SK-N-SH treated with all-trans-retinoic acid at 6 μM for 48 hours (cell line): Measurements from ENCODE around the gene MTARC2.
"Not testable (repeated sequence)": the region's sequence is repeated elsewhere in the genome, so short reads cannot be mapped to it uniquely, and the experiment has no call there.

Source experiments
- ATAC-seq: fragments of 200-7000 bp; cut with Tn5 transposase; 3 replicates; pipeline ENCODE4 v1.9.1; 2020; ENCODE audit warnings: mild to moderate bottlenecking, moderate library complexity
- ARNTL ChIP-seq: fragments of 450-650 bp; formaldehyde crosslinking; IDR thresholded peaks from 2 replicates; pipeline ENCODE4 v1.5.0; 2020; ENCODE audit warnings: low read depth, mild to moderate bottlenecking, moderate library complexity, borderline replicate concordance
- BACH2 ChIP-seq: fragments of 250-450 bp; sonication (Bioruptor Pico); IDR thresholded peaks from 2 replicates; pipeline ENCODE4 v1.9.0; 2021; ENCODE audit warnings: mild to moderate bottlenecking, borderline replicate concordance
- CSDC2 ChIP-seq: fragments of 250-450 bp; sonication (Bioruptor Pico); IDR thresholded peaks from 2 replicates; pipeline ENCODE4 v1.5.0; 2020; ENCODE audit warnings: mild to moderate bottlenecking, moderate library complexity
- ESRRG ChIP-seq: fragments of 250-450 bp; sonication (Bioruptor Pico); IDR thresholded peaks from 2 replicates; pipeline ENCODE4 v1.6.1; 2021; ENCODE audit warnings: mild to moderate bottlenecking
- GLIS3 ChIP-seq: fragments of 250-450 bp; sonication (Bioruptor Pico); IDR thresholded peaks from 2 replicates; pipeline ENCODE4 v1.5.0; 2020; ENCODE audit warnings: mild to moderate bottlenecking, moderate library complexity
- ISL1 ChIP-seq: fragments of 250-450 bp; sonication (Bioruptor Pico); IDR thresholded peaks from 2 replicates; pipeline ENCODE4 v2.1.2; 2022; ENCODE audit warnings: mild to moderate bottlenecking, moderate library complexity
- OSR1 ChIP-seq: fragments of 250-450 bp; sonication (Bioruptor Pico); IDR thresholded peaks from 2 replicates; pipeline ENCODE4 v1.8.0; 2022; ENCODE audit warnings: moderate library complexity, mild to moderate bottlenecking, inconsistent platforms
- PPARA ChIP-seq: fragments of 250-450 bp; sonication (Bioruptor Pico); IDR thresholded peaks from 2 replicates; pipeline ENCODE4 v1.5.0; 2020; ENCODE audit warnings: mild to moderate bottlenecking, borderline replicate concordance
- RARB ChIP-seq: fragments of 250-450 bp; sonication (Bioruptor Pico); IDR thresholded peaks from 2 replicates; pipeline ENCODE4 v1.8.0; 2021; ENCODE audit warnings: mild to moderate bottlenecking, moderate library complexity
- SNAI2 ChIP-seq: fragments of 250-450 bp; sonication (Bioruptor Pico); IDR thresholded peaks from 2 replicates; pipeline ENCODE4 v1.5.0; 2020; ENCODE audit warnings: mild to moderate bottlenecking, moderate library complexity
- TCF4 ChIP-seq: fragments of 250-450 bp; sonication (Bioruptor Pico); IDR thresholded peaks from 2 replicates; pipeline ENCODE4 v1.8.0; 2021; ENCODE audit warnings: mild to moderate bottlenecking, moderate library complexity, borderline replicate concordance
- ZC3H10 ChIP-seq: fragments of 250-450 bp; sonication (Bioruptor Pico); IDR thresholded peaks from 2 replicates; pipeline ENCODE4 v1.5.1; 2021; ENCODE audit warnings: mild to moderate bottlenecking, moderate library complexity
- ZFP3 ChIP-seq: fragments of 250-450 bp; sonication (Bioruptor Pico); IDR thresholded peaks from 2 replicates; pipeline ENCODE4 v1.5.0; 2020; ENCODE audit warnings: mild to moderate bottlenecking, moderate library complexity
- ZNF565 ChIP-seq: fragments of 450-650 bp; formaldehyde crosslinking; conservative IDR thresholded peaks from 2 replicates; pipeline ENCODE4 v1.5.0; 2020; ENCODE audit warnings: low read depth, mild to moderate bottlenecking, moderate library complexity
- ZNF70 ChIP-seq: fragments of 450-650 bp; formaldehyde crosslinking; IDR thresholded peaks from 2 replicates; pipeline ENCODE4 v1.5.0; 2020; ENCODE audit warnings: mild to moderate bottlenecking, moderate library complexity
- TF ChIP-seq, protein P1 (sequence below): fragments of 250-450 bp; sonication (Bioruptor Pico); IDR thresholded peaks from 2 replicates; pipeline ENCODE4 v1.8.0; 2021; ENCODE audit warnings: low read depth, mild to moderate bottlenecking, moderate library complexity, borderline replicate concordance
- TF ChIP-seq, protein P2 (sequence below): fragments of 250-450 bp; sonication (Bioruptor Pico); IDR thresholded peaks from 2 replicates; pipeline ENCODE4 v1.5.1; 2020; ENCODE audit warnings: low read depth, mild to moderate bottlenecking, moderate library complexity
- TF ChIP-seq, protein P3 (sequence below): fragments of 250-450 bp; sonication (Bioruptor Pico); IDR thresholded peaks from 2 replicates; pipeline ENCODE4 v1.5.0; 2020; ENCODE audit warnings: mild to moderate bottlenecking, moderate library complexity
- TF ChIP-seq, protein P4 (sequence below): fragments of 250-450 bp; sonication (Bioruptor Pico); IDR thresholded peaks from 2 replicates; pipeline ENCODE4 v1.5.1; 2021; ENCODE audit warnings: mild to moderate bottlenecking, moderate library complexity
- TF ChIP-seq, protein P5 (sequence below): fragments of 250-450 bp; sonication (Bioruptor Pico); IDR thresholded peaks from 2 replicates; pipeline ENCODE4 v1.8.0; 2020; ENCODE audit warnings: mild to moderate bottlenecking, moderate library complexity, borderline replicate concordance

The MTARC2 gene

DNA sequence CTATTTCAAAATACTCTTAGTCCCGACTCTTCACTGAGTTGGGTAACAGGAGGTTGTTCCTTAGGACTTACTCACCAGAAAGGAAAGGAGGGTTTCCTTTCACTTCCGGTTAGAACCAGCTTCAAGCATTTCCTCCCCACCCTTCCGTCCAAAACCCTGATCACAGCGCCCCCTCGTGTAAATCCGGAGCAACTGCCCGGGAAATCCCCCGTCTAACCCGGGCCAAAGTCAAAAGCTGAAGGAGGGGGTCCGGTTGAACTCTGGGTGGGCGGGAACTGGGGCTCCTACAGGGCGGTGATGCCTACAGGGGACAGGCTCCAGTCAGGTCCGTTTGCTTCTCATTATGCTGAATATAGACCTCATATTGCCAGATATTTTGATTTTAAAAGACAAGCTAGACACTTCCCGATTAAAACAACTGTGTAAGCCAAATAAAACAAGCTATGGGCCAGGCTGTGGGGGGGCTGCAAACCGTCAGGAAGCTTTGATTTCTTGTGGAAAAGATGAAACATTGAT lies 15.0 kb upstream of the MTARC2 start:
- peak; percentile 95 for ATAC-seq
- TF ChIP-seq OSR1 (CRISPR knock-in tag) (no peak), ZNF70 (no peak), ESRRG (no peak), PPARA (CRISPR knock-in tag) (no peak), ZNF565 (CRISPR knock-in tag) (no peak), RARB (no peak), ZFP3 (no peak), SNAI2 (CRISPR knock-in tag) (no peak), ISL1 (CRISPR knock-in tag) (no peak), BACH2 (no peak), ZC3H10 (CRISPR knock-in tag) (no peak), TCF4 (no peak), GLIS3 (no peak), ARNTL (CRISPR knock-in tag) (no peak)
- TF ChIP-seq, protein P1, sequence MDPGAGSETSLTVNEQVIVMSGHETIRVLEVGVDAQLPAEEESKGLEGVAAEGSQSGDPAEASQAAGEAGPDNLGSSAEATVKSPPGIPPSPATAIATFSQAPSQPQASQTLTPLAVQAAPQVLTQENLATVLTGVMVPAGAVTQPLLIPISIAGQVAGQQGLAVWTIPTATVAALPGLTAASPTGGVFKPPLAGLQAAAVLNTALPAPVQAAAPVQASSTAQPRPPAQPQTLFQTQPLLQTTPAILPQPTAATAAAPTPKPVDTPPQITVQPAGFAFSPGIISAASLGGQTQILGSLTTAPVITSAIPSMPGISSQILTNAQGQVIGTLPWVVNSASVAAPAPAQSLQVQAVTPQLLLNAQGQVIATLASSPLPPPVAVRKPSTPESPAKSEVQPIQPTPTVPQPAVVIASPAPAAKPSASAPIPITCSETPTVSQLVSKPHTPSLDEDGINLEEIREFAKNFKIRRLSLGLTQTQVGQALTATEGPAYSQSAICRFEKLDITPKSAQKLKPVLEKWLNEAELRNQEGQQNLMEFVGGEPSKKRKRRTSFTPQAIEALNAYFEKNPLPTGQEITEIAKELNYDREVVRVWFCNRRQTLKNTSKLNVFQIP (CRISPR knock-in tag): no peak
- TF ChIP-seq, protein P2, sequence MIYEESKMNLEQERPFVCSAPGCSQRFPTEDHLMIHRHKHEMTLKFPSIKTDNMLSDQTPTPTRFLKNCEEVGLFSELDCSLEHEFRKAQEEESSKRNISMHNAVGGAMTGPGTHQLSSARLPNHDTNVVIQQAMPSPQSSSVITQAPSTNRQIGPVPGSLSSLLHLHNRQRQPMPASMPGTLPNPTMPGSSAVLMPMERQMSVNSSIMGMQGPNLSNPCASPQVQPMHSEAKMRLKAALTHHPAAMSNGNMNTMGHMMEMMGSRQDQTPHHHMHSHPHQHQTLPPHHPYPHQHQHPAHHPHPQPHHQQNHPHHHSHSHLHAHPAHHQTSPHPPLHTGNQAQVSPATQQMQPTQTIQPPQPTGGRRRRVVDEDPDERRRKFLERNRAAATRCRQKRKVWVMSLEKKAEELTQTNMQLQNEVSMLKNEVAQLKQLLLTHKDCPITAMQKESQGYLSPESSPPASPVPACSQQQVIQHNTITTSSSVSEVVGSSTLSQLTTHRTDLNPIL (CRISPR knock-in tag): no peak
- TF ChIP-seq, protein P3, sequence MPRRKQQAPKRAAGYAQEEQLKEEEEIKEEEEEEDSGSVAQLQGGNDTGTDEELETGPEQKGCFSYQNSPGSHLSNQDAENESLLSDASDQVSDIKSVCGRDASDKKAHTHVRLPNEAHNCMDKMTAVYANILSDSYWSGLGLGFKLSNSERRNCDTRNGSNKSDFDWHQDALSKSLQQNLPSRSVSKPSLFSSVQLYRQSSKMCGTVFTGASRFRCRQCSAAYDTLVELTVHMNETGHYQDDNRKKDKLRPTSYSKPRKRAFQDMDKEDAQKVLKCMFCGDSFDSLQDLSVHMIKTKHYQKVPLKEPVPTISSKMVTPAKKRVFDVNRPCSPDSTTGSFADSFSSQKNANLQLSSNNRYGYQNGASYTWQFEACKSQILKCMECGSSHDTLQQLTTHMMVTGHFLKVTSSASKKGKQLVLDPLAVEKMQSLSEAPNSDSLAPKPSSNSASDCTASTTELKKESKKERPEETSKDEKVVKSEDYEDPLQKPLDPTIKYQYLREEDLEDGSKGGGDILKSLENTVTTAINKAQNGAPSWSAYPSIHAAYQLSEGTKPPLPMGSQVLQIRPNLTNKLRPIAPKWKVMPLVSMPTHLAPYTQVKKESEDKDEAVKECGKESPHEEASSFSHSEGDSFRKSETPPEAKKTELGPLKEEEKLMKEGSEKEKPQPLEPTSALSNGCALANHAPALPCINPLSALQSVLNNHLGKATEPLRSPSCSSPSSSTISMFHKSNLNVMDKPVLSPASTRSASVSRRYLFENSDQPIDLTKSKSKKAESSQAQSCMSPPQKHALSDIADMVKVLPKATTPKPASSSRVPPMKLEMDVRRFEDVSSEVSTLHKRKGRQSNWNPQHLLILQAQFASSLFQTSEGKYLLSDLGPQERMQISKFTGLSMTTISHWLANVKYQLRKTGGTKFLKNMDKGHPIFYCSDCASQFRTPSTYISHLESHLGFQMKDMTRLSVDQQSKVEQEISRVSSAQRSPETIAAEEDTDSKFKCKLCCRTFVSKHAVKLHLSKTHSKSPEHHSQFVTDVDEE: no peak
- TF ChIP-seq, protein P4, sequence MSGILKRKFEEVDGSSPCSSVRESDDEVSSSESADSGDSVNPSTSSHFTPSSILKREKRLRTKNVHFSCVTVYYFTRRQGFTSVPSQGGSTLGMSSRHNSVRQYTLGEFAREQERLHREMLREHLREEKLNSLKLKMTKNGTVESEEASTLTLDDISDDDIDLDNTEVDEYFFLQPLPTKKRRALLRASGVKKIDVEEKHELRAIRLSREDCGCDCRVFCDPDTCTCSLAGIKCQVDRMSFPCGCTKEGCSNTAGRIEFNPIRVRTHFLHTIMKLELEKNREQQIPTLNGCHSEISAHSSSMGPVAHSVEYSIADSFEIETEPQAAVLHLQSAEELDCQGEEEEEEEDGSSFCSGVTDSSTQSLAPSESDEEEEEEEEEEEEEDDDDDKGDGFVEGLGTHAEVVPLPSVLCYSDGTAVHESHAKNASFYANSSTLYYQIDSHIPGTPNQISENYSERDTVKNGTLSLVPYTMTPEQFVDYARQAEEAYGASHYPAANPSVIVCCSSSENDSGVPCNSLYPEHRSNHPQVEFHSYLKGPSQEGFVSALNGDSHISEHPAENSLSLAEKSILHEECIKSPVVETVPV (CRISPR knock-in tag): no peak

DNA sequence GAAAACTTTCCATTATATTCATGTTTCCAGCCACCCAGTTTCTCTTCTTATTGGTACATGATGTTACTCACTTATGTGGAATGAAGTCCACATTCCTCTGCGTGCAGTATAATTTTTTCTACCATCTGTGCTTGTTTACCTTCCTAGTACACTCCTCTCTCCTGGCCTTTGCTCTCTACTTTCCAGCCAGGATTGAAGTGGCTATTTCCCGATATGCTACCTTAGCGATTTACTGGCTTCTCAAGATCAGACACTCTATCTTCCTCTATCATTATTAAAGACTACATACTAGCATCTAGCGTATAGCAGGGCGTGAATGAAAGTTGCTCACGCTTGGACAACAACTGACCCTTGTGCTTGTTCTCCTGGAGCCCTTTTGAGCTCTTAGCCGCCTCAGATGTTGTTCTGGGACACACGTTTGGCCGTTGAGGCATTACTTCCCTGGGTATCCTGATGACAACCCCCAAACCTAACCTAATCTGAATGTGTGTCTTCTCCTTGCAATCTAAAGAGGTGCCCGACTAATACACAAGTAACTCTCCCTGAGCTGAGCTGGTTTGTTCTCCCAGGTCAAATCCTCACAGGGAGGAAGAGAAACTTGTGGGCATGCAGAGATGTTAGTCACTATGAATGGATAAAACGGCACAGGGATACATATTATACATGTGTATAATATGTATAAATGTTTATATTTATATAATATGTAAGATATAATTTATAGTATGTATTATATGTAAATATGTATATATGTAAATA lies 13.4 kb upstream of the MTARC2 start:
- TF ChIP-seq ZFP3: no peak
- TF ChIP-seq ZNF70: no peak
- no peak for TF ChIP-seq RARB
- no peak for TF ChIP-seq CSDC2 (CRISPR knock-in tag)
- TF ChIP-seq, protein P3: no peak
- TF ChIP-seq, protein P5, sequence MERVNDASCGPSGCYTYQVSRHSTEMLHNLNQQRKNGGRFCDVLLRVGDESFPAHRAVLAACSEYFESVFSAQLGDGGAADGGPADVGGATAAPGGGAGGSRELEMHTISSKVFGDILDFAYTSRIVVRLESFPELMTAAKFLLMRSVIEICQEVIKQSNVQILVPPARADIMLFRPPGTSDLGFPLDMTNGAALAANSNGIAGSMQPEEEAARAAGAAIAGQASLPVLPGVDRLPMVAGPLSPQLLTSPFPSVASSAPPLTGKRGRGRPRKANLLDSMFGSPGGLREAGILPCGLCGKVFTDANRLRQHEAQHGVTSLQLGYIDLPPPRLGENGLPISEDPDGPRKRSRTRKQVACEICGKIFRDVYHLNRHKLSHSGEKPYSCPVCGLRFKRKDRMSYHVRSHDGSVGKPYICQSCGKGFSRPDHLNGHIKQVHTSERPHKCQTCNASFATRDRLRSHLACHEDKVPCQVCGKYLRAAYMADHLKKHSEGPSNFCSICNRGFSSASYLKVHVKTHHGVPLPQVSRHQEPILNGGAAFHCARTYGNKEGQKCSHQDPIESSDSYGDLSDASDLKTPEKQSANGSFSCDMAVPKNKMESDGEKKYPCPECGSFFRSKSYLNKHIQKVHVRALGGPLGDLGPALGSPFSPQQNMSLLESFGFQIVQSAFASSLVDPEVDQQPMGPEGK: no peak
- TF ChIP-seq, protein P4 (CRISPR knock-in tag): no peak
- TF ChIP-seq, all 23 proteins: peak for 0
- ATAC-seq: peak; percentile 85

DNA sequence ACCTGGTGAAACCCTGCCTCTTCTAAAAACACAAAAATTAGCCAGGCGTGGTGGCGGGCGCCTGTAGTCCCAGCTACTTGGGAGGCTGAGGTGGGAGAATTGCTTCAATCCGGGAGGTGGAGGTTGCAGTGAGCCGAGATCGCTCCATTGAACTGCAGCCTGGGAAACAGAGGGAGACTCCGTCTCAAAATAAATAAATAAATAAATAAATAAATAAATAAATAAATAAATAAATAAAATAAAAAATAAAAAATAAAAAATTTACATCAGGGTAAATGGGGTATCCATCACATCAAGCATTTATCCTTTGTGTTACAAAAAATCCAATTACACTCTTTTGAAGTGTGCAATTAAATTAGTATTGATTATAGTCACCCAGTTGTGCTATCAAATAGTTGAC lies 11.8 kb upstream of the MTARC2 start:
- ATAC-seq: not testable (repeated sequence)
